Vagina (tissue), 2 donors: Measurements from ENCODE around the gene IRX4.

Source experiments
- CTCF ChIP-seq, 3 experiments: fragments of 450-650 bp in 2 of 3; fragments of 200-600 bp in 1 of 3; sonication (generic) in 1 of 3; IDR thresholded peaks; one replicate each; pipeline ENCODE4 v1.5.1; 2017 to 2019; ENCODE audit warnings: antibody characterized with exemption in 3 of 3, mild to moderate bottlenecking in 2 of 3, moderate library complexity in 2 of 3
- POLR2A ChIP-seq, 2 donors: fragments of 450-650 bp; IDR thresholded peaks; one replicate each; pipeline ENCODE4 v1.6.1; 2017; ENCODE audit warnings: antibody characterized with exemption in 2 of 2, mild to moderate bottlenecking in 2 of 2, moderate library complexity in 2 of 2

- no peak for TF ChIP-seq CTCF (IDR thresholded peaks at IDR 0.05)
- TF ChIP-seq POLR2A (IDR thresholded peaks at IDR 0.05), result no peak
Observed at GRCh38 chr5:1873243-1873959, 9.3 kb downstream of the IRX4 start.
